ENCODE data around the gene FBXO31.

DNA sequence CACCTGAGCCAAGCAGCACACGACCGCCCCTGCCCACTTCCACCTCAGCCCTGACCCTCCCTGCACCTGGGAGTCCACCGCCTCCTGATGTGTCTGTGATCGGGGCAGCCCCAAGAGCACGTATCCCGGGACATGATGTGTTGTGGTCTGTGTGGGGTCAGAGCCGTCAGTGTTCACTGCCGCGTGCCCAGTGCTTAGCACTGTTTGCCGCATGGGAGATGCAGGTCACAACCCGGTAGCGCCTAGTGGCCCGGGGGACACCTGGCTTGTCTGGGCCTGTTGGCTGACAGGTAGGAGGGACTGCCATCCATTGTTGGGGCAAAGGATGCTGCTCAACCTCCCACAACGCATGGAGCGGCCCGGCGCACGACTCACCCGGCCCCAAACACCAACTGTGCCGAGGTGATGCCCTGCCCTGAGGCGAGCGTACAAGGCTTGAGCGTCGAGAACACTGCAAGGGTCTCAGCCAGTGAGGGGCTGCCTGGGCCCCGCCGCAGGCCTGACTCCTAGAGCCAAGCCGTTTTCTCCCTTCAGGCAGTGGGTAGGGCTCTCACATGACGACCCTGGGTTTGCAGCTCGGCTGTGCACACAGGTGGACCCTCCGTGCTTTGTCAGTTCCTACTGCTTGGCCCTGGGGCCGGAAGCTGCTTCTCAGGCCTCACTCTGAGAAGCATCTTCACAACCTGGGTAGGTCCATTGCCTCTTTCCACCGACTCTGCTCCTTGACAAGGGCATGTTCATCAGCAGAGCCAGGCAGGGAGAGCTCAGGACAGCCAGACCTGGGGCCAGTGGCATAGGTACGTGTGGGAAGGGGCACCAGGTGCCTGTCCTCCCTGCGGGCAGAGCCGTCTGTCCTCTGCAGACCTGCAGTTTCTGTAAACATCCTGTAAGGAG, 60.5 kb downstream of the FBXO31 start:
- TF ChIP-seq CTCF (IDR thresholded peaks at IDR 0.05) = no peak
- no peak for TF ChIP-seq EZH2 (IDR thresholded peaks at IDR 0.05)

Data from neural progenitor cell (in vitro differentiated cells).